ENCODE data around the gene PRPF39.

- TF ChIP-seq RAD21 (IDR thresholded peaks at IDR 0.05; ENCODE audit: low read depth) (no peak), EGR1 (IDR thresholded peaks at IDR 0.05) (no peak), CEBPB (IDR thresholded peaks at IDR 0.05) (no peak), YY1 (IDR thresholded peaks at IDR 0.05; ENCODE audit: low read depth) (no peak), FOXM1 (IDR thresholded peaks at IDR 0.05; ENCODE audit: borderline replicate concordance, low read depth) (no peak), TCF12 (IDR thresholded peaks at IDR 0.05; ENCODE audit: low read depth) (no peak), NFIC (IDR thresholded peaks at IDR 0.05) (no peak), EP300 (IDR thresholded peaks at IDR 0.05; ENCODE audit: borderline replicate concordance) (no peak), REST (IDR thresholded peaks at IDR 0.05; ENCODE audit: low read depth) (no peak), TAF1 (IDR thresholded peaks at IDR 0.05; ENCODE audit: low read depth) (no peak), ZBTB7A (IDR thresholded peaks at IDR 0.05; ENCODE audit: low read depth) (no peak), TEAD4 (IDR thresholded peaks at IDR 0.05) (no peak)
- TF ChIP-seq, protein P1, sequence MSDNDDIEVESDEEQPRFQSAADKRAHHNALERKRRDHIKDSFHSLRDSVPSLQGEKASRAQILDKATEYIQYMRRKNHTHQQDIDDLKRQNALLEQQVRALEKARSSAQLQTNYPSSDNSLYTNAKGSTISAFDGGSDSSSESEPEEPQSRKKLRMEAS (IDR thresholded peaks at IDR 0.05): no peak
- TF ChIP-seq, protein P2, sequence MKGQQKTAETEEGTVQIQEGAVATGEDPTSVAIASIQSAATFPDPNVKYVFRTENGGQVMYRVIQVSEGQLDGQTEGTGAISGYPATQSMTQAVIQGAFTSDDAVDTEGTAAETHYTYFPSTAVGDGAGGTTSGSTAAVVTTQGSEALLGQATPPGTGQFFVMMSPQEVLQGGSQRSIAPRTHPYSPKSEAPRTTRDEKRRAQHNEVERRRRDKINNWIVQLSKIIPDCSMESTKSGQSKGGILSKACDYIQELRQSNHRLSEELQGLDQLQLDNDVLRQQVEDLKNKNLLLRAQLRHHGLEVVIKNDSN (IDR thresholded peaks at IDR 0.05): no peak
Measured at GRCh38 chr14:45156067-45156466, 72.2 kb downstream of the PRPF39 start.
